ENCODE measurements around the gene ART5.

The ART5 gene

GRCh38 chr11:3667149-3668035, 25.6 kb upstream of the ART5 start:
- ChIA-PET POLR2A (ENCODE audit: low non-redundant PET) (no interaction called here), CTCF (interaction anchor here (0.6 kb wide), 1 partner anchor 55 kb away, joined by 4 read pairs; no protein-coding TSS in a partner anchor)
- H3K27ac ChIP-seq: no peak overlapping the region
- TF ChIP-seq, protein P1, sequence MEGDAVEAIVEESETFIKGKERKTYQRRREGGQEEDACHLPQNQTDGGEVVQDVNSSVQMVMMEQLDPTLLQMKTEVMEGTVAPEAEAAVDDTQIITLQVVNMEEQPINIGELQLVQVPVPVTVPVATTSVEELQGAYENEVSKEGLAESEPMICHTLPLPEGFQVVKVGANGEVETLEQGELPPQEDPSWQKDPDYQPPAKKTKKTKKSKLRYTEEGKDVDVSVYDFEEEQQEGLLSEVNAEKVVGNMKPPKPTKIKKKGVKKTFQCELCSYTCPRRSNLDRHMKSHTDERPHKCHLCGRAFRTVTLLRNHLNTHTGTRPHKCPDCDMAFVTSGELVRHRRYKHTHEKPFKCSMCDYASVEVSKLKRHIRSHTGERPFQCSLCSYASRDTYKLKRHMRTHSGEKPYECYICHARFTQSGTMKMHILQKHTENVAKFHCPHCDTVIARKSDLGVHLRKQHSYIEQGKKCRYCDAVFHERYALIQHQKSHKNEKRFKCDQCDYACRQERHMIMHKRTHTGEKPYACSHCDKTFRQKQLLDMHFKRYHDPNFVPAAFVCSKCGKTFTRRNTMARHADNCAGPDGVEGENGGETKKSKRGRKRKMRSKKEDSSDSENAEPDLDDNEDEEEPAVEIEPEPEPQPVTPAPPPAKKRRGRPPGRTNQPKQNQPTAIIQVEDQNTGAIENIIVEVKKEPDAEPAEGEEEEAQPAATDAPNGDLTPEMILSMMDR (conservative IDR thresholded peaks at IDR 0.05; ENCODE audit: low read depth): no peak
- no peak for DNase-seq (ENCODE audit: low spot score)

GRCh38 chr11:3666023-3666530, 24.3 kb upstream of the ART5 start:
- TF ChIP-seq, protein P1 (conservative IDR thresholded peaks at IDR 0.05; ENCODE audit: low read depth): no peak

DNA sequence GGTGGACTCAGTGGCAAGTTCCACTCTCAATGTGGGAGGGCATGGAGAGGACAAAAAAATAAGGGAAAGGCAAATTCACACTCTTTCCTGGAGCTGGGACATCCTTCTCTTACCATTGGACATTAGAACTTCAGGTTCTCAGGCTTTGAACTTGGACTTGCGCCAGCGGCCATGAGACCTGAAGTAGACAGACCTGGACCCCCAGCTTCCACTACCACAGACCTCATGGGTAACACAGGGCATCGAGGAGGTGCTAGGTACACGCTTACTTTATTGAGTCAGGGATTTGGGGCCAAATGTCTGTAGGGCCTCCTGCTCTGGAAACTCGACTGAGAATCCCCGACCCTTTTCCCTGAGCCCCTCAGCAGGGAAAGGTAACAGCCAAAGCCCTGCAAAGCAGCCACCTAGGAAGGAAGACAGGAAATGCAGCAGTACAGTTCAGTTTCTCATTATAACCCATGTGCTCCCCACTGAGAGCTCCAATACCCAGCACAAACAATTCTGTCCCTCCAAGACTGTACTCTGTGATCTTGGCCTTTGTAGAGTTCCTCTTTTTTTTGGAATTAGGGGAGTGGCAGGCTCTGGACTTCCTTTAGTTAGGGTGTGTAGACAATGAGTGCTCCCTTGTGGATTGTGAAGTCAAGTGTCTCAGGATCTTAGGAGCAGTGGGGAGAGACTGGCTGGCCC, 23.7 kb upstream of the ART5 start:
- CTCF ChIA-PET: no interaction called here
- TF ChIP-seq, protein P1 (conservative IDR thresholded peaks at IDR 0.05; ENCODE audit: low read depth): no peak
- POLR2A ChIA-PET (ENCODE audit: low non-redundant PET): no interaction called here
- no peak for DNase-seq (ENCODE audit: low spot score)
- H3K27ac ChIP-seq: no peak overlapping the region

More at GRCh38 chr11:3666023-3666530, 24.3 kb upstream of the ART5 start:
- ChIA-PET POLR2A (ENCODE audit: low non-redundant PET) (no interaction called here), CTCF (no interaction called here)
- H3K27ac ChIP-seq: no peak overlapping the region
- no peak for DNase-seq (ENCODE audit: low spot score)

DNA sequence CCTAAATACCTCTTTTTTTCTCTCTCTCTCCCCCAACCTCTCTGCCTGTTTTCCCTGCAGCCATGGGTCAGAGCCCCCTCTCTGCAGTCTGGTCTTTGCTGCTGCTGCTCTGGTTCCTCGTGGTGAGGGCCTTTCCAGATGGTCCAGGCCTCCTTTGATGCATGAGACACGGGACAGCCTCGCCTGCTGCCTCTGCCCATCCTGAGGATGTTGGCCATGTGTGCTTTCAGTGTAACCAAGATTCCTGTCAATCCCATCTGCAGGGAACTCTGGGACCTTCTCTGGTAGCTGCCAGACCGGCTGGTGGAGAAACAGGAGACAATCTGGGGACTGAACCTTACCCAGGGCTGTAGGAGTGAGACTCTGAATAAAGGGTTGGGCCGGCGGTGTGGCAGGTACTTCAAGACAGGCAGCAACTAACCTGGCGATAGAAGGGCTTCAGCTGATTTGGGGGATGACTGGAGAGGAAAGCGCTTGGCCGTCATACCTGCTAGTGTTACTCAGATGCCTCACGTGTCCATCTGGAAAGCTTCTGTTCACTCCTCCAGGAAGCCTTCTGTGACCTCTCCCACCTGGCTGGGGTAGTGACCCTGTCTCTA, 22.3 kb upstream of the ART5 start:
- POLR2A ChIA-PET (ENCODE audit: low non-redundant PET): no interaction called here
- CTCF ChIA-PET: no interaction called here
- H3K27ac ChIP-seq: no peak overlapping the region
- TF ChIP-seq, protein P1 (conservative IDR thresholded peaks at IDR 0.05; ENCODE audit: low read depth): no peak
- DNase-seq (ENCODE audit: low spot score): no peak

DNA sequence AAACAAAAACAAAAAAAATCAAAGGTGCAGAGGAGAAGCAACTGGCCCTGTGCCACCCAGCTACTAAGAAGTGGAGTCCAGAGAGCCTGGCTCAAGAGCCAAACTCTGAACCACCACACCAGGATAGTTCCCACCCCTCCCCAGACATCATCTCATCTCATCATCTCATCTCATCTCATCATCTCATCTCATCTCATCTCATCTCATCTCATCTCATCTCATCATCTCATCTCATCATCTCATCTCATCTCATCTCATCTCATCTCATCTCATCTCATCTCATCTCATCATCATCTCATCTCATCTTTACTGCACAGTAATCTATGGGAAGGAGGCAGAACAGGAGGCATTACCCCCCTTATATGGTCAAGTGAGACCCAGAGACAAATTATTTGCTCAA, 21.1 kb upstream of the ART5 start:
- TF ChIP-seq, protein P1 (conservative IDR thresholded peaks at IDR 0.05; ENCODE audit: low read depth): no peak
- H3K27ac ChIP-seq: no peak overlapping the region
- CTCF ChIA-PET: interaction anchor here (0.7 kb wide), 1 partner anchor 964 kb away, joined by 8 read pairs; no protein-coding TSS in a partner anchor
- DNase-seq (ENCODE audit: low spot score): no peak
- POLR2A ChIA-PET (ENCODE audit: low non-redundant PET): no interaction called here

GRCh38 chr11:3660960-3661359, 19.2 kb upstream of the ART5 start:
- POLR2A ChIA-PET (ENCODE audit: low non-redundant PET): no interaction called here
- DNase-seq (ENCODE audit: low spot score): no peak
- H3K27ac ChIP-seq: no peak overlapping the region
- TF ChIP-seq, protein P1 (conservative IDR thresholded peaks at IDR 0.05; ENCODE audit: low read depth): no peak
- CTCF ChIA-PET: no interaction called here

Measured in RWPE1 (cell line).